Adrenal gland (tissue), 12 donors: ENCODE data around the gene CLEC16A. TPM values are rescaled to one million over a fixed set of nuclear protein-coding genes. Genes with fewer than 3 reads are reported as not detected.

Experiments
- DNase-seq, 7 donors: peaks; one replicate each; pipeline ENCODE4 v3.0.0-alpha.2; 2019 to 2020
- H3K27ac ChIP-seq, 5 donors: fragments of 200-600 bp; sonication (generic) in 4 of 5; 1 replicate in 3 of 5; 2 replicates in 2 of 5; pipeline versions ENCODE4 v1.5.1 to v1.8.0; 2016 to 2020; ENCODE audit warnings: mild to moderate bottlenecking in 1 of 5
- H3K27me3 ChIP-seq: fragments of 200-600 bp; 2 replicates; pipeline ENCODE4 v1.8.0; 2021
- H3K36me3 ChIP-seq, 2 donors: fragments of 200-600 bp; replicated peaks in 1 of 2; 1 replicate in 1 of 2; 2 replicates in 1 of 2; pipeline versions ENCODE4 v1.5.1 to v1.8.0; 2018 to 2022
- H3K4me1 ChIP-seq, 2 donors: fragments of 200-600 bp; replicated peaks in 1 of 2; 1 replicate in 1 of 2; 2 replicates in 1 of 2; pipeline versions ENCODE4 v1.5.1 to v1.8.0; 2018 to 2021
- H3K4me3 ChIP-seq, 4 donors: fragments of 200-600 bp; sonication (generic) in 3 of 4; one replicate each; pipeline ENCODE4 v1.5.1; 2016 to 2018
- H3K9me3 ChIP-seq, 3 donors: fragments of 200-600 bp; sonication (generic) in 1 of 3; replicated peaks in 1 of 3; 1 replicate in 2 of 3; 2 replicates in 1 of 3; pipeline versions ENCODE4 v1.5.1 to v1.8.0; 2016 to 2021
- CTCF ChIP-seq, 6 experiments: fragments of 450-650 bp in 4 of 6; fragments of 200-600 bp in 2 of 6; sonication (generic) in 1 of 6; IDR thresholded peaks; 1 replicate in 5 of 6; 2 replicates in 1 of 6; pipeline versions ENCODE4 v1.5.1 to v1.8.0; 2016 to 2021; ENCODE audit warnings: antibody characterized with exemption in 6 of 6, mild to moderate bottlenecking in 2 of 6, moderate library complexity in 1 of 6
- POLR2A ChIP-seq, 2 donors: fragments of 450-650 bp; IDR thresholded peaks; one replicate each; pipeline ENCODE4 v1.6.1; 2017; ENCODE audit warnings: antibody characterized with exemption in 2 of 2, mild to moderate bottlenecking in 2 of 2, moderate library complexity in 1 of 2
- WGBS, 4 donors: extraction: QIAGEN DNeasy Blood & Tissue Kit in 2 of 4; methylation state at CpG; one replicate each; pipeline versions ENCODE4 v1.1.5 to v1.1.7; 2013 to 2017; 5-methylcytosine and 5-hydroxymethylcytosine counted together
- intact Hi-C, 2 donors: fragments of 100-400 bp; cut with DNase I; formaldehyde crosslinking; loops; one replicate each; pipeline versions ENCODE4 v1.14.1 to v1.15.0; 2022 to 2023
- polyA plus RNA-seq, 3 donors: library from polyadenylated mRNA; stranded (reverse); fragments of 200-250 nt in 2 of 3; fragments of 350-450 nt in 1 of 3; fragmentation: Illumina TruSeq in 1 of 3; extraction: RNeasy Lipid Tissue Mini Kit (QIAGEN cat#74804) in 1 of 3; gene quantifications; one replicate each; pipeline ENCODE4 v1.2.3, GENCODE V29; 2013 to 2014
- total RNA-seq, 9 donors: library from RNA; depleted of rRNA in 4 of 9; stranded (reverse); fragments of >200 nt in 4 of 9; fragments of 120-200 nt in 1 of 9; fragmentation: NEBNext Ultra II Directional in 1 of 9; extraction: Animal tissue kit (Norgen Biotek cat#: 25700) in 1 of 9; gene quantifications; one replicate each; pipeline versions ENCODE4 v1.1.0 to v1.2.4, GENCODE V29; 2013 to 2023
- donor health status: healthy with polysubstance abuse.
- donor health status: Bipolar disorder and iron deficiency.
- donor health status: DM: yes; HTN: yes; CAD: no.
- donor health status: DM: no; HTN: no; CAD: no.
- donor health status: DM: no; HTN: no; CAD: no.
- donor health status: DM: yes; HTN: yes; CAD: no.

Gene CLEC16A
- total and polyA plus RNA-seq, 12 donors, result 14.0 to 37.2 (median 27.6) TPM

- no peak for DNase-seq
- Histone ChIP-seq H3K4me1 (peaks cover 15 to 40% of the 10 kb centered on the region in 2 donors), H3K4me3 (no peak overlapping the region), H3K9me3 (no peaks in the 10 kb centered on the region), H3K27ac (no peak overlapping the region), H3K27me3 (no peaks in the 10 kb centered on the region), H3K36me3 (peaks cover 0 to 14% of the 10 kb centered on the region in 2 donors)
- 89 to 98% (median 93%) methylated on average over 4 to 5 of the region's 5 CpGs for WGBS, 4 donors
- intact Hi-C loops, result no loop called here
- no peak for TF ChIP-seq CTCF (IDR thresholded peaks at IDR 0.05)
These were observed 14.8 kb downstream of the CLEC16A start for GRCh38 chr16:10959161-10959560.

- DNase-seq, result peak; percentile 67 to 90 (median 81)
- Histone ChIP-seq H3K4me1 (peaks cover 15 to 33% of the 10 kb centered on the region in 2 donors), H3K27ac (peak overlapping the region in 4 of 5 donors; percentile 44 to 81 (median 57)), H3K9me3 (no peaks in the 10 kb centered on the region), H3K36me3 (peaks cover 0 to 14% of the 10 kb centered on the region in 2 donors), H3K27me3 (no peaks in the 10 kb centered on the region), H3K4me3 (no peak overlapping the region)
- intact Hi-C loops, result loop anchor here in 1 of 2 donors (10.0 kb wide), 1 partner anchor 1454 kb away; no protein-coding TSS in a partner anchor
- TF ChIP-seq POLR2A (IDR thresholded peaks at IDR 0.05) (peak in 1 of 2 donors; percentile 11), CTCF (IDR thresholded peaks at IDR 0.05) (no peak)
- WGBS, 4 donors, result 52 to 56% (median 55%) methylated on average over 7 of the region's 7 CpGs
These were observed 16.9 kb downstream of the CLEC16A start for GRCh38 chr16:10961231-10961630.

DNA sequence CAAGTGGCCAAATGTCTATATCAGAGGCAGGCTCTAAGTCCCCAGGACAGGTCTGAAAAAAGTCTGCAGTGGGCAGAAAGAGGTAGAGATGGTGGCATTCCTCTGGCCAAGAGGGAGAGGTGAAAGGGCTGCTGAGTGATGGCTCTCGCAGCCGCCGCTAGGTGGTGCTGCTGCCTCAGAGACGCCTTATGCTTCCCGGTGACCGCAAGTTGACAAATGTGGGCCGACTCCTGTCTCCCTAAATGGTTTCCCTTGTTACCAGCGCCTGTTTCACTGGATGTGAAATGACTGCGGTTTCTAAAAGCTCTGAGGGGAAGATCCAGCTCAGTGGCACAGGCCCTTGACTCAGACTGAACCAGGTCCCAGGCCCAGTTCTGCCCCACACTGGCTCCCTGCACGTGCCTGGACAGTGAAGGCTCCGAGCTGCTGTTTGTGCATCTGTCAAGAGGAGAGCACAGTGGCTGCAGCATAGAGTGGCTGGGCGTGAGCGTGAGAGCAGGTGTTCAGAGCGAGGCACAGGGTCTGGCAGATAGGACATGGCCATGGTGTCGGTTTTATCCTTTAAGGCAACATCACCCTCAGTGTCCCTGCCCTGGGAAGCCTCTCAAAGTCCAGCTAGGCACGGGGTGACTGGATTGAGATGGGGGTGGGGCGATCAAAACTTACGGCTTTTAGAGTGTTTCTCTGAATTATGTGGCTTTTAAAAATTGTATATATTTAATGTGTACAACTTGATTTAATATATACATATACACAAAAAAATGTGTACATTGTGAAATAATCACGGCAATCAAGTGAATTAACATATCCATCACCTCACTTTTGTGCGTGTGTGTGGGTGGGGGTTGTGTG, 19.9 kb downstream of the CLEC16A start:
- intact Hi-C loops, result loop anchor here in 1 of 2 donors (10.0 kb wide), 1 partner anchor 1451 kb away; no protein-coding TSS in a partner anchor
- Histone ChIP-seq H3K9me3 (no peaks in the 10 kb centered on the region), H3K27ac (peak overlapping the region in 1 of 5 donors; percentile 31), H3K36me3 (peaks cover 0 to 14% of the 10 kb centered on the region in 2 donors), H3K4me3 (no peak overlapping the region), H3K27me3 (no peaks in the 10 kb centered on the region), H3K4me1 (peaks cover 6 to 19% of the 10 kb centered on the region in 2 donors)
- TF ChIP-seq CTCF (IDR thresholded peaks at IDR 0.05) (peak; percentile 89 to 96 (median 93)), POLR2A (IDR thresholded peaks at IDR 0.05) (no peak)
- peak; percentile 80 to 93 (median 87) for DNase-seq
- 30 to 35% (median 33%) methylated on average over 15 to 20 of the region's 20 CpGs for WGBS, 4 donors

GRCh38 chr16:10964891-10965326, 20.5 kb downstream of the CLEC16A start:
- Histone ChIP-seq H3K27me3 (no peaks in the 10 kb centered on the region), H3K9me3 (no peaks in the 10 kb centered on the region), H3K36me3 (peaks cover 0 to 14% of the 10 kb centered on the region in 2 donors), H3K4me1 (peaks cover 6 to 19% of the 10 kb centered on the region in 2 donors), H3K27ac (no peak overlapping the region), H3K4me3 (no peak overlapping the region)
- TF ChIP-seq POLR2A (IDR thresholded peaks at IDR 0.05) (no peak), CTCF (IDR thresholded peaks at IDR 0.05) (no peak)
- intact Hi-C loops, result loop anchor here in 1 of 2 donors (5.0 to 10.0 kb wide), 3 partner anchors 292 to 1450 kb away; partner anchors contain the start of genes RMI2 and SOCS1
- DNase-seq, result no peak
- 84 to 92% (median 91%) methylated on average over 8 of the region's 8 CpGs for WGBS, 4 donors
